Left ventricle myocardium inferior (tissue), 1 donor: ENCODE data around the gene RBBP5. TPM values are rescaled to one million over a fixed set of nuclear protein-coding genes. Genes with fewer than 3 reads are reported as not detected.

ENCODE experiments used
- DNase-seq: peaks from one replicate; pipeline ENCODE4 v3.0.0-alpha.2; 2020
- H3K27ac ChIP-seq: fragments of 200-600 bp; replicated peaks from 2 replicates; pipeline ENCODE4 v1.8.0; 2021
- H3K27me3 ChIP-seq: fragments of 200-600 bp; 2 replicates; pipeline ENCODE4 v1.8.0; 2021; ENCODE audit warnings: low read depth
- H3K36me3 ChIP-seq: fragments of 200-600 bp; 2 replicates; pipeline ENCODE4 v1.8.0; 2021
- H3K4me1 ChIP-seq: fragments of 200-600 bp; 2 replicates; pipeline ENCODE4 v1.8.0; 2021
- H3K4me3 ChIP-seq: fragments of 200-600 bp; 2 replicates; pipeline ENCODE4 v1.8.0; 2021; ENCODE audit warnings: mild to moderate bottlenecking, moderate library complexity
- H3K9me3 ChIP-seq: fragments of 200-600 bp; replicated peaks from 2 replicates; pipeline ENCODE4 v1.8.0; 2021
- CTCF ChIP-seq: fragments of 200-600 bp; IDR thresholded peaks from 2 replicates; pipeline ENCODE4 v1.8.0; 2021; ENCODE audit warnings: antibody characterized with exemption, mild to moderate bottlenecking, borderline replicate concordance
- intact Hi-C: fragments of 100-400 bp; cut with micrococcal nuclease; formaldehyde crosslinking; loops from one replicate; pipeline ENCODE4 v1.11.0; 2022
- total RNA-seq: library from RNA; stranded (reverse); fragmentation: NEBNext Ultra II Directional; extraction: Animal tissue kit (Norgen Biotek cat#: 25700); gene quantifications from one replicate; pipeline ENCODE4 v1.2.1, GENCODE V29; 2021
- donor health status: DM: no; HTN: yes; CAD: no; lungs with severe emphysema.

RBBP5 gene
- total RNA-seq, 1 donor from 2014 or later: 10.3 TPM

- intact Hi-C loops: no loop called here
- no peak for DNase-seq
- peaks cover 62% of the 10 kb centered on the region for H3K27me3 ChIP-seq
Measured at GRCh38 chr1:205041001-205041715, 80.6 kb downstream of the RBBP5 start.

GRCh38 chr1:205038132-205038786 is 83.5 kb downstream of the RBBP5 start:
- no peak for TF ChIP-seq CTCF
- H3K4me3 ChIP-seq: no peak overlapping the region
- peaks cover 37% of the 10 kb centered on the region for H3K27me3 ChIP-seq
- intact Hi-C loops: no loop called here
- H3K27ac ChIP-seq: no peak overlapping the region
- H3K4me1 ChIP-seq: peaks cover 6% of the 10 kb centered on the region
- no peak for DNase-seq
- H3K36me3 ChIP-seq: no peaks in the 10 kb centered on the region
- H3K9me3 ChIP-seq: no peaks in the 10 kb centered on the region

More at GRCh38 chr1:205041001-205041715, 80.6 kb downstream of the RBBP5 start:
- Histone ChIP-seq H3K27ac (no peak overlapping the region), H3K9me3 (no peaks in the 10 kb centered on the region), H3K4me1 (peaks cover 9% of the 10 kb centered on the region), H3K4me3 (no peak overlapping the region), H3K36me3 (no peaks in the 10 kb centered on the region)
- no peak for TF ChIP-seq CTCF

DNA sequence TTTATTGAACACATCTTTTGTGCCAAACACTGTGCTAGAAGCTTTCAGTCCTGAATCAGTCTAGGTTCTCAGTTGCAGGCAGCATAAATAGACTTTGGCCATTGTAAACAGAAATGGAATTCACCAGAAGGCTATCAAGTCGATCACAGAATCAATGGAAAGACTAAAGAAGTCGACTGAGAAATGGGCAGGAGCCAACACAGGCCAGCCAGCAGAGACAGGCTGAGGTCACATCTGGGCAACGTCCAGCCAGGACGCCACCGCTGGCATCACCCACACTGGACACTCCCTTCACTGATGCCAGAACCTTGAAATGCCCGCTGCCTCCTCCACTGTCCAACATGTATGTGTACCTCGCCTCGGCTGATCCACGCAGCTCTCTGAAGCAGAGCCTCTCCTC is 84.2 kb downstream of the RBBP5 start:
- no peak for TF ChIP-seq CTCF
- Histone ChIP-seq H3K27ac (no peak overlapping the region), H3K27me3 (peaks cover 37% of the 10 kb centered on the region), H3K4me3 (no peak overlapping the region), H3K9me3 (no peaks in the 10 kb centered on the region), H3K36me3 (no peaks in the 10 kb centered on the region), H3K4me1 (no peaks in the 10 kb centered on the region)
- no peak for DNase-seq
- intact Hi-C loops: no loop called here

Other genes starting within 250 kb of the RBBP5 start
- gene CNTN2, start 78.8 kb downstream of the RBBP5 start, total RNA-seq: 0.58 TPM
- 3.1 TPM for gene TMEM81, start 37.5 kb downstream of the RBBP5 start, total RNA-seq
- 6.3 TPM for gene DSTYK, start 89.7 kb upstream of the RBBP5 start, total RNA-seq
- 2.5 TPM for gene TMCC2, start 106.0 kb upstream of the RBBP5 start, total RNA-seq
- 0.74 TPM for gene NUAK2, start 199.8 kb upstream of the RBBP5 start, total RNA-seq
- gene KLHDC8A, start 234.9 kb upstream of the RBBP5 start, total RNA-seq: 0.27 TPM